HepG2 (cell line): ENCODE results near the gene CLDN9. TPM values are rescaled to one million over a fixed set of nuclear protein-coding genes. Genes with fewer than 3 reads are reported as not detected.

Experiments used
- ELF4 ChIP-seq: sonication (generic); formaldehyde crosslinking; IDR thresholded peaks from 2 replicates; pipeline ENCODE4 v1.5.0; 2020; ENCODE audit warnings: missing genetic modification reagents, mild to moderate bottlenecking, moderate library complexity, borderline replicate concordance
- FOXA3 ChIP-seq: IDR thresholded peaks from 2 replicates; pipeline ENCODE4 v1.6.1; 2016; ENCODE audit warnings: missing genetic modification reagents, missing compliant biosample characterization
- GATA4 ChIP-seq: sonication (generic); IDR thresholded peaks from 2 replicates; pipeline ENCODE4 v1.6.1; 2016; ENCODE audit warnings: antibody characterized with exemption, low read depth, borderline replicate concordance
- GLI4 ChIP-seq: sonication (generic); formaldehyde crosslinking; IDR thresholded peaks from 2 replicates; pipeline ENCODE4 v1.5.1; 2020; ENCODE audit warnings: missing genetic modification reagents, mild to moderate bottlenecking, moderate library complexity, borderline replicate concordance
- HMG20B ChIP-seq: conservative IDR thresholded peaks from 2 replicates; pipeline ENCODE4 v1.6.1; 2016; ENCODE audit warnings: missing genetic modification reagents, missing compliant biosample characterization
- NBN ChIP-seq: fragments of 450-650 bp; conservative IDR thresholded peaks from 2 replicates; pipeline ENCODE4 v1.6.1; 2017
- NFE2 ChIP-seq: sonication (generic); formaldehyde crosslinking; IDR thresholded peaks from 2 replicates; pipeline ENCODE4 v1.4.0; 2020; ENCODE audit warnings: missing genetic modification reagents
- NONO ChIP-seq, 2 experiments: fragments of 450-650 bp in 1 of 2; sonication (generic) in 1 of 2; formaldehyde crosslinking in 1 of 2; IDR thresholded peaks in 1 of 2; conservative IDR thresholded peaks in 1 of 2; 2 replicates each; pipeline versions ENCODE4 v1.6.1 to v1.8.0; 2017 to 2022; ENCODE audit warnings: mild to moderate bottlenecking in 1 of 2, missing genetic modification reagents in 1 of 2, moderate library complexity in 1 of 2
- PHF5A ChIP-seq: IDR thresholded peaks from one replicate; pipeline ENCODE4 v1.6.1; 2018; ENCODE audit warnings: low read depth, missing genetic modification reagents; ENCODE audit not compliant: unreplicated experiment
- RORA ChIP-seq: sonication (generic); formaldehyde crosslinking; IDR thresholded peaks from 2 replicates; pipeline ENCODE4 v1.5.0; 2020; ENCODE audit warnings: mild to moderate bottlenecking, missing genetic modification reagents, moderate library complexity
- SIX1 ChIP-seq: sonication (generic); formaldehyde crosslinking; IDR thresholded peaks from 2 replicates; pipeline ENCODE4 v1.4.0; 2020; ENCODE audit warnings: missing genetic modification reagents, borderline replicate concordance
- SP5 ChIP-seq: IDR thresholded peaks from 2 replicates; pipeline ENCODE4 v1.6.1; 2016; ENCODE audit warnings: low read depth, borderline replicate concordance
- SRSF4 ChIP-seq: fragments of 200-400 bp; formaldehyde crosslinking; IDR thresholded peaks from one replicate; pipeline ENCODE4 v1.6.1; 2018; ENCODE audit warnings: mild to moderate bottlenecking, low read depth, low read length, moderate library complexity; ENCODE audit not compliant: poor library complexity, severe bottlenecking
- STAT5B ChIP-seq: sonication (generic); formaldehyde crosslinking; IDR thresholded peaks from 2 replicates; pipeline ENCODE4 v1.4.0; 2020; ENCODE audit warnings: missing genetic modification reagents
- ZNF124 ChIP-seq: sonication (generic); formaldehyde crosslinking; IDR thresholded peaks from 2 replicates; pipeline ENCODE4 v1.4.0; 2020; ENCODE audit warnings: missing genetic modification reagents
- ZNF205 ChIP-seq: IDR thresholded peaks from 2 replicates; pipeline ENCODE4 v1.6.1; 2018; ENCODE audit warnings: missing biosample characterization, missing genetic modification reagents
- ZNF30 ChIP-seq: sonication (generic); formaldehyde crosslinking; IDR thresholded peaks from 2 replicates; pipeline ENCODE4 v1.5.0; 2020; ENCODE audit warnings: mild to moderate bottlenecking, missing genetic modification reagents
- ZNF543 ChIP-seq: sonication (generic); formaldehyde crosslinking; IDR thresholded peaks from 2 replicates; pipeline ENCODE4 v1.4.0; 2020; ENCODE audit warnings: mild to moderate bottlenecking, missing genetic modification reagents
- ZNF558 ChIP-seq: sonication (generic); formaldehyde crosslinking; IDR thresholded peaks from 2 replicates; pipeline ENCODE4 v1.9.0; 2022; ENCODE audit warnings: mild to moderate bottlenecking, missing genetic modification reagents, borderline replicate concordance
- ZNF713 ChIP-seq: sonication (generic); formaldehyde crosslinking; IDR thresholded peaks from 2 replicates; pipeline ENCODE4 v1.4.0; 2020; ENCODE audit warnings: mild to moderate bottlenecking, missing genetic modification reagents
- polyA plus RNA-seq, 8 experiments: library from polyadenylated mRNA; depleted of rRNA in 3 of 8; stranded (reverse) in 7 of 8; unstranded in 1 of 8; fragments of >200 nt; fragmentation: Illumina TruSeq in 4 of 8; extraction: Trizol in 4 of 8; gene quantifications; 2 replicates each; pipeline versions ENCODE4 v1.2.1 to v1.2.3, GENCODE V29; 2011 to 2016; ENCODE audit warnings: low read depth in 4 of 8, missing spikeins in 1 of 8, mixed read lengths in 1 of 8; ENCODE audit not compliant: insufficient read depth in 1 of 8
- total RNA-seq, 5 experiments: library from RNA; depleted of rRNA; stranded (reverse); fragments of >200 nt; fragmentation: Illumina TruSeq; extraction: Trizol; gene quantifications; 2 replicates each; pipeline ENCODE4 v1.2.3, GENCODE V29; 2016; ENCODE audit warnings: low read depth in 1 of 5
- TF ChIP-seq, protein P1 (sequence below): sonication (generic); formaldehyde crosslinking; IDR thresholded peaks from 2 replicates; pipeline ENCODE4 v1.5.1; 2020; ENCODE audit warnings: missing genetic modification reagents, mild to moderate bottlenecking, borderline replicate concordance
- TF ChIP-seq, protein P2 (sequence below): sonication (generic); formaldehyde crosslinking; IDR thresholded peaks from 2 replicates; pipeline ENCODE4 v1.9.0; 2021; ENCODE audit warnings: missing genetic modification reagents, borderline replicate concordance
- TF ChIP-seq, protein P3 (sequence below), 2 experiments: sonication (generic) in 1 of 2; formaldehyde crosslinking in 1 of 2; IDR thresholded peaks; 2 replicates each; pipeline versions ENCODE4 v1.4.0 to v1.6.1; 2018 to 2020; ENCODE audit warnings: missing genetic modification reagents in 2 of 2, borderline replicate concordance in 1 of 2, low read depth in 1 of 2, mild to moderate bottlenecking in 1 of 2, missing biosample characterization in 1 of 2
- TF ChIP-seq, protein P4 (sequence below): sonication (generic); formaldehyde crosslinking; IDR thresholded peaks from 2 replicates; pipeline ENCODE4 v1.4.0; 2020; ENCODE audit warnings: missing genetic modification reagents

The CLDN9 gene
- total and polyA plus RNA-seq, 2 of the 13 experiments (the other 11 are each of a cell fraction or from before 2014, with no cell fraction given) = 0.15 to 0.26 TPM

DNA sequence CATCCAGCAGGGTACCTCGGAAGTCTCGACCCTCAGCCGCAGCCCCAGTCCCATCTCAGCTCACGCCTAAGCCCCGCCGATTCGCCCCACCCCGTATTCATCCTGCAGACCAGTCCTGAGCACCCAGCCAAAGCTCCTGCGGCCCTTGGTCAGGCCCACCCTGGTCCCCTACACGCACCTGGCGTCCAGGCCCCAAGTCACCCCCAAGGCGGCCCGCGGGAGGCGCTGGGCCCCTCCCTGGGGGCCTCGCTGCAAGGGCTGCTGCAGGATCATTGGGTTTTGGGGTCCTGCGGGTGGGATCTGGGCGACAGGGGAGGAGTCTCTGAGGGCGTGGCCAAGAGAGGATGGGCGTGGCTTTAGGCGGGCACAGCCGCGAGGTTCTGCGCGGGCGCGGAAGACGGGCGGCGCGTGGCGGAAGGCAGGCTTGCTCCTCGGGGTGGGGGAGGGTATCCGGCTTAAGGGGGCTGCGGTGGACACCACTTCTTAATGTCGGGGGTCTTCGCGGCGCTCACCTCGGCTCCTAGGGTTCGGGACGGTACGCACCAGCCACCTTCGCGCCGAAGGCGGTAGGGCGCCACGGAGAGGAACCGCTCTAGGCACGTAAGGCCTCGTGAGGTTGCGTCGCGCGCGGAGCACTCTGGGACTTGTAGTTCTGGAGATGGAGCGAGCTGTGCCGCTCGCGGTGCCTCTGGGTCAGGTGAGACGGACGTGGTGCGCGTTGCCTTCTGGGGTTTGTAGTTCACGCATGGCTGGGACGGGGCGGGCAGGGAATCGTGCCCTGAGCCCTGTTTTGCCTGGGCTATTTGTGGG lies 11.2 kb downstream of the CLDN9 start, which contains the start of the genes HCFC1R1 and THOC6 (continued):
- no peak for TF ChIP-seq RORA
- TF ChIP-seq, protein P1, sequence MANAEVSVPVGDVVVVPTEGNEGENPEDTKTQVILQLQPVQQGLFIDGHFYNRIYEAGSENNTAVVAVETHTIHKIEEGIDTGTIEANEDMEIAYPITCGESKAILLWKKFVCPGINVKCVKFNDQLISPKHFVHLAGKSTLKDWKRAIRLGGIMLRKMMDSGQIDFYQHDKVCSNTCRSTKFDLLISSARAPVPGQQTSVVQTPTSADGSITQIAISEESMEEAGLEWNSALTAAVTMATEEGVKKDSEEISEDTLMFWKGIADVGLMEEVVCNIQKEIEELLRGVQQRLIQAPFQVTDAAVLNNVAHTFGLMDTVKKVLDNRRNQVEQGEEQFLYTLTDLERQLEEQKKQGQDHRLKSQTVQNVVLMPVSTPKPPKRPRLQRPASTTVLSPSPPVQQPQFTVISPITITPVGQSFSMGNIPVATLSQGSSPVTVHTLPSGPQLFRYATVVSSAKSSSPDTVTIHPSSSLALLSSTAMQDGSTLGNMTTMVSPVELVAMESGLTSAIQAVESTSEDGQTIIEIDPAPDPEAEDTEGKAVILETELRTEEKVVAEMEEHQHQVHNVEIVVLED (CRISPR knock-in tag) = peak; percentile 100
- no peak for TF ChIP-seq HMG20B (CRISPR knock-in tag)
- peak; percentile 82; the same call in 1 of the 2 replicates for TF ChIP-seq ZNF205 (CRISPR knock-in tag)
- TF ChIP-seq NONO (IDR thresholded peaks at IDR 0.05) = no peak
- peak; percentile 79 for TF ChIP-seq NONO (CRISPR knock-in tag; conservative IDR thresholded peaks at IDR 0.05)
- no peak for TF ChIP-seq ZNF558 (CRISPR knock-in tag)
- no peak for TF ChIP-seq PHF5A (CRISPR knock-in tag)
- no peak for TF ChIP-seq ZNF30
- TF ChIP-seq SIX1 = no peak
- TF ChIP-seq, protein P2, sequence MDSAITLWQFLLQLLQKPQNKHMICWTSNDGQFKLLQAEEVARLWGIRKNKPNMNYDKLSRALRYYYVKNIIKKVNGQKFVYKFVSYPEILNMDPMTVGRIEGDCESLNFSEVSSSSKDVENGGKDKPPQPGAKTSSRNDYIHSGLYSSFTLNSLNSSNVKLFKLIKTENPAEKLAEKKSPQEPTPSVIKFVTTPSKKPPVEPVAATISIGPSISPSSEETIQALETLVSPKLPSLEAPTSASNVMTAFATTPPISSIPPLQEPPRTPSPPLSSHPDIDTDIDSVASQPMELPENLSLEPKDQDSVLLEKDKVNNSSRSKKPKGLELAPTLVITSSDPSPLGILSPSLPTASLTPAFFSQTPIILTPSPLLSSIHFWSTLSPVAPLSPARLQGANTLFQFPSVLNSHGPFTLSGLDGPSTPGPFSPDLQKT (CRISPR knock-in tag) = no peak
- TF ChIP-seq SP5 = peak; percentile 25; the same call in 1 of the 2 replicates
- TF ChIP-seq ZNF124 = peak; percentile 88
- no peak; the same call in 1 of the 2 replicates for TF ChIP-seq ELF4 (CRISPR knock-in tag)
- TF ChIP-seq, protein P3, sequence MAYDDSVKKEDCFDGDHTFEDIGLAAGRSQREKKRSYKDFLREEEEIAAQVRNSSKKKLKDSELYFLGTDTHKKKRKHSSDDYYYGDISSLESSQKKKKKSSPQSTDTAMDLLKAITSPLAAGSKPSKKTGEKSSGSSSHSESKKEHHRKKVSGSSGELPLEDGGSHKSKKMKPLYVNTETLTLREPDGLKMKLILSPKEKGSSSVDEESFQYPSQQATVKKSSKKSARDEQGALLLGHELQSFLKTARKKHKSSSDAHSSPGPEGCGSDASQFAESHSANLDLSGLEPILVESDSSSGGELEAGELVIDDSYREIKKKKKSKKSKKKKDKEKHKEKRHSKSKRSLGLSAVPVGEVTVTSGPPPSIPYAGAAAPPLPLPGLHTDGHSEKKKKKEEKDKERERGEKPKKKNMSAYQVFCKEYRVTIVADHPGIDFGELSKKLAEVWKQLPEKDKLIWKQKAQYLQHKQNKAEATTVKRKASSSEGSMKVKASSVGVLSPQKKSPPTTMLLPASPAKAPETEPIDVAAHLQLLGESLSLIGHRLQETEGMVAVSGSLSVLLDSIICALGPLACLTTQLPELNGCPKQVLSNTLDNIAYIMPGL (CRISPR knock-in tag; IDR thresholded peaks at IDR 0.05; ENCODE audit: borderline replicate concordance in 1 of 2, low read depth in 1 of 2) = peak; percentile 49 to 75; a peak in 3 of 4 replicates
- no peak for TF ChIP-seq NFE2
- TF ChIP-seq, protein P4, sequence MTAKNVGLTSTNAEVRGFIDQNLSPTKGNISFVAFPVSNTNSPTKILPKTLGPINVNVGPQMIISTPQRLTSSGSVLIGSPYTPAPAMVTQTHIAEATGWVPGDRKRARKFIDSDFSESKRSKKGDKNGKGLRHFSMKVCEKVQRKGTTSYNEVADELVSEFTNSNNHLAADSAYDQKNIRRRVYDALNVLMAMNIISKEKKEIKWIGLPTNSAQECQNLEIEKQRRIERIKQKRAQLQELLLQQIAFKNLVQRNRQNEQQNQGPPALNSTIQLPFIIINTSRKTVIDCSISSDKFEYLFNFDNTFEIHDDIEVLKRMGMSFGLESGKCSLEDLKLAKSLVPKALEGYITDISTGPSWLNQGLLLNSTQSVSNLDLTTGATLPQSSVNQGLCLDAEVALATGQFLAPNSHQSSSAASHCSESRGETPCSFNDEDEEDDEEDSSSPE (CRISPR knock-in tag) = peak; percentile 90
- no peak for TF ChIP-seq NBN
- TF ChIP-seq SRSF4 = peak; percentile 69
- peak; percentile 80 for TF ChIP-seq ZNF543
- TF ChIP-seq FOXA3 = peak; percentile 64
- TF ChIP-seq GATA4 = peak; percentile 51; the same call in 1 of the 2 replicates
- TF ChIP-seq GLI4 (CRISPR knock-in tag) = peak; percentile 93; the same call in 1 of the 2 replicates
- no peak for TF ChIP-seq STAT5B (CRISPR knock-in tag)
- no peak for TF ChIP-seq ZNF713 (CRISPR knock-in tag)
